K562 (cell line): ENCODE results near the gene TMEM135. TPM values are rescaled to one million over a fixed set of nuclear protein-coding genes. Genes with fewer than 3 reads are reported as not detected.

Experiments
- CEBPZ ChIP-seq: fragments of 150-350 bp; IDR thresholded peaks from 2 replicates; pipeline ENCODE4 v1.6.1; 2014; ENCODE audit warnings: low read depth, mild to moderate bottlenecking, low read length, borderline replicate concordance
- PBX2 ChIP-seq, 2 experiments: IDR thresholded peaks in 1 of 2; conservative IDR thresholded peaks in 1 of 2; 2 replicates each; pipeline ENCODE4 v1.6.1; 2016; ENCODE audit warnings: low read depth in 2 of 2, mild to moderate bottlenecking in 1 of 2, missing compliant biosample characterization in 1 of 2, missing genetic modification characterization in 1 of 2, moderate library complexity in 1 of 2
- PTRF ChIP-seq: fragments of 450-650 bp; IDR thresholded peaks from 2 replicates; pipeline ENCODE4 v1.6.1; 2016; ENCODE audit warnings: mild to moderate bottlenecking, missing genetic modification characterization, missing compliant biosample characterization
- PTTG1 ChIP-seq: fragments of 450-650 bp; IDR thresholded peaks from 2 replicates; pipeline ENCODE4 v1.6.1; 2016; ENCODE audit warnings: low read depth, mild to moderate bottlenecking, missing genetic modification characterization, missing compliant biosample characterization
- polyA plus RNA-seq, 8 experiments: library from polyadenylated mRNA; depleted of rRNA in 4 of 8; stranded (reverse) in 5 of 8; unstranded in 3 of 8; fragments of >200 nt; fragmentation: Nextera tagmentation in 2 of 8; fragmentation: Illumina TruSeq in 1 of 8; extraction: Ambion mirVana in 2 of 8; extraction: Trizol in 1 of 8; gene quantifications; 2 replicates each; pipeline versions ENCODE4 v1.2.1 to v1.2.3, GENCODE V29; 2011 to 2014; ENCODE audit warnings: inconsistent platforms in 1 of 8, missing spikeins in 1 of 8
- total RNA-seq, 7 experiments: library from RNA; depleted of rRNA in 6 of 7; stranded (reverse); fragments of >200 nt in 6 of 7; fragmentation: Illumina TruSeq in 2 of 7; extraction: Trizol in 2 of 7; gene quantifications; 2 replicates each; pipeline versions ENCODE4 v1.2.1 to v1.2.3, GENCODE V29; 2011 to 2021; ENCODE audit warnings: low replicate concordance in 1 of 7

Gene TMEM135
- total and polyA plus RNA-seq, 9 of the 15 experiments (the other 6 are each of a cell fraction or from before 2014, with no cell fraction given) = 17.3 to 53.6 (median 24.9) TPM

- TF ChIP-seq PTRF (no peak), PBX2 (CRISPR knock-in tag; IDR thresholded peaks at IDR 0.05; ENCODE audit: low read depth) (no peak), PBX2 (tag; conservative IDR thresholded peaks at IDR 0.05; ENCODE audit: low read depth) (no peak), PTTG1 (tag) (no peak), CEBPZ (no peak)
Observed at GRCh38 chr11:87039371-87039770, 1.6 kb downstream of the TMEM135 start (continued).
